HepG2 (cell line): ENCODE results near the gene VEGFA. TPM values are rescaled to one million over a fixed set of nuclear protein-coding genes. Genes with fewer than 3 reads are reported as not detected.

Experiments
- ATAC-seq: fragments of 200-7000 bp; cut with Tn5 transposase; 3 replicates; pipeline ENCODE4 v1.9.1; 2020; ENCODE audit warnings: mild to moderate bottlenecking, moderate library complexity
- BruUV-seq: library from RNA; stranded (reverse); fragments of 400-500 nt; replicated peaks from 2 replicates; lab custom pipeline; 2021; lab: Mats Ljungman, UMichigan
- CTCF ChIA-PET: fragments of 300-600 bp; formaldehyde crosslinking; extraction: SDS; loops from one replicate; lab custom pipeline; 2021; ENCODE audit warnings: low total read pairs, inconsistent platforms, low intra/inter-chr PET ratio; lab: Yijun Ruan, JAX
- POLR2A ChIA-PET: fragments of 350-600 bp; sonication (Branson Sonifier 250); formaldehyde crosslinking; loops from one replicate; lab custom pipeline; 2020; ENCODE audit warnings: antibody characterized with exemption, inconsistent platforms; lab: Yijun Ruan, JAX
- DNase-seq: peaks from one replicate; pipeline ENCODE4 v3.0.0-alpha.2; 2015; ENCODE audit warnings: low spot score
- FAIRE-seq: peaks from 3 replicates; lab custom pipeline; 2011; peaks lifted over from hg19 to GRCh38; lab: Jason Lieb, UNC
- H2AFZ ChIP-seq: one replicate; pipeline ENCODE4 v1.6.1; 2011; ENCODE audit warnings: low read length, inconsistent platforms
- H3K27ac ChIP-seq: fragments of 300-600 bp; 3 replicates; pipeline ENCODE4 v1.8.0; 2011; ENCODE audit warnings: mixed run types, mild to moderate bottlenecking, mixed read lengths, low read length, inconsistent platforms; ENCODE audit not compliant: insufficient read depth; ENCODE audit errors: extremely low read length
- H3K27me3 ChIP-seq, 2 experiments: fragments of 200-600 bp in 1 of 2; 2 replicates in 1 of 2; 3 replicates in 1 of 2; pipeline versions ENCODE4 v1.6.0 to v1.8.0; 2011; ENCODE audit warnings: low read length in 2 of 2, mild to moderate bottlenecking in 2 of 2, moderate library complexity in 2 of 2, inconsistent platforms in 1 of 2; ENCODE audit not compliant: insufficient read depth in 2 of 2, control insufficient read depth in 1 of 2
- H3K36me3 ChIP-seq, 2 experiments: fragments of 200-600 bp in 1 of 2; replicated peaks in 1 of 2; 2 replicates in 1 of 2; 3 replicates in 1 of 2; pipeline versions ENCODE4 v1.5.1 to v1.8.0; 2011; ENCODE audit warnings: low read length in 2 of 2, inconsistent platforms in 1 of 2; ENCODE audit not compliant: insufficient read depth in 2 of 2, control insufficient read depth in 1 of 2
- H3K4me1 ChIP-seq: 2 replicates; pipeline ENCODE4 v1.5.1; 2012; ENCODE audit warnings: low read length, inconsistent platforms; ENCODE audit not compliant: insufficient read depth
- H3K4me2 ChIP-seq: 2 replicates; pipeline ENCODE4 v1.6.0; 2011; ENCODE audit warnings: low read depth, low read length, inconsistent platforms
- H3K4me3 ChIP-seq, 3 experiments: fragments of 200-600 bp in 1 of 3; sonication (generic), shearing (Covaris generic) in 1 of 3; replicated peaks in 1 of 3; 2 replicates each; pipeline ENCODE4 v1.5.1; 2011 to 2016; ENCODE audit warnings: low read length in 3 of 3, inconsistent platforms in 2 of 3, low read depth in 2 of 3, mild to moderate bottlenecking in 2 of 3, control low read depth in 1 of 3, mixed read lengths in 1 of 3; ENCODE audit not compliant: insufficient read depth in 1 of 3
- H3K79me2 ChIP-seq: one replicate; pipeline ENCODE4 v1.6.1; 2011; ENCODE audit warnings: low read length, inconsistent platforms; ENCODE audit not compliant: insufficient read depth
- H3K9ac ChIP-seq: 2 replicates; pipeline ENCODE4 v1.6.0; 2011; ENCODE audit warnings: mild to moderate bottlenecking, low read depth, low read length, inconsistent platforms; ENCODE audit not compliant: insufficient read depth
- H3K9me3 ChIP-seq: 2 replicates; pipeline ENCODE4 v1.5.1; 2012; ENCODE audit warnings: mild to moderate bottlenecking, low read length
- H4K20me1 ChIP-seq: 2 replicates; pipeline ENCODE4 v1.6.0; 2011; ENCODE audit warnings: inconsistent platforms, mild to moderate bottlenecking, low read length, moderate library complexity; ENCODE audit not compliant: insufficient read depth
- ZFP37 ChIP-seq: sonication (generic); formaldehyde crosslinking; IDR thresholded peaks from 2 replicates; pipeline ENCODE4 v1.4.0; 2020; ENCODE audit warnings: missing genetic modification reagents, borderline replicate concordance
- ZNF24 ChIP-seq: fragments of 450-650 bp; IDR thresholded peaks from 2 replicates; pipeline ENCODE4 v1.6.1; 2017; ENCODE audit warnings: antibody characterized with exemption, mild to moderate bottlenecking
- ZNF766 ChIP-seq: sonication (generic); formaldehyde crosslinking; IDR thresholded peaks from 2 replicates; pipeline ENCODE4 v1.5.0; 2020; ENCODE audit warnings: missing genetic modification reagents, borderline replicate concordance
- WGBS: methylation state at CpG from one replicate; pipeline ENCODE4 v1.1.6; 2017; ENCODE audit warnings: low lambda C conversion rate; 5-methylcytosine and 5-hydroxymethylcytosine counted together
- in situ Hi-C: cut with HindIII; loops from 2 replicates; pipeline ENCODE4 v1.10.0; 2017; ENCODE audit warnings: low pct_unique_long_range_greater_than_20kb; ENCODE audit not compliant: extremely low pct_ligation_motif_present
- intact Hi-C: fragments of 100-400 bp; cut with micrococcal nuclease; formaldehyde crosslinking; loops from one replicate; pipeline ENCODE4 v1.10.0; 2022; ENCODE audit not compliant: unreplicated experiment
- polyA plus RNA-seq, 8 experiments: library from polyadenylated mRNA; depleted of rRNA in 3 of 8; stranded (reverse) in 7 of 8; unstranded in 1 of 8; fragments of >200 nt; fragmentation: Illumina TruSeq in 4 of 8; extraction: Trizol in 4 of 8; gene quantifications; 2 replicates each; pipeline versions ENCODE4 v1.2.1 to v1.2.3, GENCODE V29; 2011 to 2016; ENCODE audit warnings: low read depth in 4 of 8, missing spikeins in 1 of 8, mixed read lengths in 1 of 8; ENCODE audit not compliant: insufficient read depth in 1 of 8
- total RNA-seq, 5 experiments: library from RNA; depleted of rRNA; stranded (reverse); fragments of >200 nt; fragmentation: Illumina TruSeq; extraction: Trizol; gene quantifications; 2 replicates each; pipeline ENCODE4 v1.2.3, GENCODE V29; 2016; ENCODE audit warnings: low read depth in 1 of 5
- TF ChIP-seq, protein P1 (sequence below): sonication (generic); formaldehyde crosslinking; IDR thresholded peaks from 2 replicates; pipeline ENCODE4 v1.4.0; 2020; ENCODE audit warnings: mild to moderate bottlenecking, missing genetic modification reagents
- TF ChIP-seq, protein P2 (sequence below): sonication (generic); formaldehyde crosslinking; IDR thresholded peaks from 2 replicates; pipeline ENCODE4 v1.5.0; 2020; ENCODE audit warnings: missing genetic modification reagents
- TF ChIP-seq, protein P3 (sequence below): sonication (generic); formaldehyde crosslinking; IDR thresholded peaks from 2 replicates; pipeline ENCODE4 v1.5.1; 2020; ENCODE audit warnings: mild to moderate bottlenecking, missing genetic modification reagents, moderate library complexity
- TF ChIP-seq, protein P4 (sequence below): sonication (generic); formaldehyde crosslinking; IDR thresholded peaks from 2 replicates; pipeline ENCODE4 v1.8.0; 2022; ENCODE audit warnings: mild to moderate bottlenecking, missing genetic modification reagents, moderate library complexity

The VEGFA gene
- total and polyA plus RNA-seq, 2 of the 13 experiments (the other 11 are each of a cell fraction or from before 2014, with no cell fraction given), result 68.1 to 629 TPM

DNA sequence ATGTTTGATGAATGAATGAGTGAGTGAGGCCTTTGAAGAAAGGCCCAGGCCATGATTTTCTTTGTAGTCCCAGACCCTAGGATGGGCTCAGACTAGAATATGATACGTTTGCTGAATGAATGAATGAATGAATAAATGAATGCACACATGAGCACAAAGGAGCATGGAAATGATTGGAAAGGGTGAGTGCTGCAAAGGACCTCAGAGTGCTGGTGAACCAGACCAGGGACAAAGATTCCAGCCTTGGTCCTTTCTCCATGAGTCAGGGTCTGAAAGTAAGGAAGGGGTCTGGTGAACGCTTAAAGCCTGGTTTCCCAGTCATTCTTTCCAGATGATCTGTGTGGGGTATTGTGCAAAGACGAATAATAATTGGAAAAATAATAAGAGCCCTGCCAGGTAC lies 42.4 kb upstream of the VEGFA start:
- H3K79me2 ChIP-seq, result no peaks in the 10 kb centered on the region
- no peaks in the 10 kb centered on the region; a peak in 1 of 5 replicates for H3K27me3 ChIP-seq
- H3K4me3 ChIP-seq, result no peak overlapping the region
- H3K27ac ChIP-seq, result no peak overlapping the region
- FAIRE-seq, result no peak
- H3K4me1 ChIP-seq, result peaks cover 35% of the 10 kb centered on the region
- no peak for ATAC-seq
- no peaks in the 10 kb centered on the region for H4K20me1 ChIP-seq
- no peak overlapping the region for H2AFZ ChIP-seq
- H3K4me2 ChIP-seq, result no peak overlapping the region
- no peaks in the 10 kb centered on the region for H3K36me3 ChIP-seq
- ChIA-PET CTCF (no interaction called here), POLR2A (no interaction called here)
- TF ChIP-seq ZNF24 (0 out of 2 replicates have a peak, but pooled peaks have one; percentile 26), ZNF766 (no peak), ZFP37 (CRISPR knock-in tag) (no peak)
- TF ChIP-seq, protein P1, sequence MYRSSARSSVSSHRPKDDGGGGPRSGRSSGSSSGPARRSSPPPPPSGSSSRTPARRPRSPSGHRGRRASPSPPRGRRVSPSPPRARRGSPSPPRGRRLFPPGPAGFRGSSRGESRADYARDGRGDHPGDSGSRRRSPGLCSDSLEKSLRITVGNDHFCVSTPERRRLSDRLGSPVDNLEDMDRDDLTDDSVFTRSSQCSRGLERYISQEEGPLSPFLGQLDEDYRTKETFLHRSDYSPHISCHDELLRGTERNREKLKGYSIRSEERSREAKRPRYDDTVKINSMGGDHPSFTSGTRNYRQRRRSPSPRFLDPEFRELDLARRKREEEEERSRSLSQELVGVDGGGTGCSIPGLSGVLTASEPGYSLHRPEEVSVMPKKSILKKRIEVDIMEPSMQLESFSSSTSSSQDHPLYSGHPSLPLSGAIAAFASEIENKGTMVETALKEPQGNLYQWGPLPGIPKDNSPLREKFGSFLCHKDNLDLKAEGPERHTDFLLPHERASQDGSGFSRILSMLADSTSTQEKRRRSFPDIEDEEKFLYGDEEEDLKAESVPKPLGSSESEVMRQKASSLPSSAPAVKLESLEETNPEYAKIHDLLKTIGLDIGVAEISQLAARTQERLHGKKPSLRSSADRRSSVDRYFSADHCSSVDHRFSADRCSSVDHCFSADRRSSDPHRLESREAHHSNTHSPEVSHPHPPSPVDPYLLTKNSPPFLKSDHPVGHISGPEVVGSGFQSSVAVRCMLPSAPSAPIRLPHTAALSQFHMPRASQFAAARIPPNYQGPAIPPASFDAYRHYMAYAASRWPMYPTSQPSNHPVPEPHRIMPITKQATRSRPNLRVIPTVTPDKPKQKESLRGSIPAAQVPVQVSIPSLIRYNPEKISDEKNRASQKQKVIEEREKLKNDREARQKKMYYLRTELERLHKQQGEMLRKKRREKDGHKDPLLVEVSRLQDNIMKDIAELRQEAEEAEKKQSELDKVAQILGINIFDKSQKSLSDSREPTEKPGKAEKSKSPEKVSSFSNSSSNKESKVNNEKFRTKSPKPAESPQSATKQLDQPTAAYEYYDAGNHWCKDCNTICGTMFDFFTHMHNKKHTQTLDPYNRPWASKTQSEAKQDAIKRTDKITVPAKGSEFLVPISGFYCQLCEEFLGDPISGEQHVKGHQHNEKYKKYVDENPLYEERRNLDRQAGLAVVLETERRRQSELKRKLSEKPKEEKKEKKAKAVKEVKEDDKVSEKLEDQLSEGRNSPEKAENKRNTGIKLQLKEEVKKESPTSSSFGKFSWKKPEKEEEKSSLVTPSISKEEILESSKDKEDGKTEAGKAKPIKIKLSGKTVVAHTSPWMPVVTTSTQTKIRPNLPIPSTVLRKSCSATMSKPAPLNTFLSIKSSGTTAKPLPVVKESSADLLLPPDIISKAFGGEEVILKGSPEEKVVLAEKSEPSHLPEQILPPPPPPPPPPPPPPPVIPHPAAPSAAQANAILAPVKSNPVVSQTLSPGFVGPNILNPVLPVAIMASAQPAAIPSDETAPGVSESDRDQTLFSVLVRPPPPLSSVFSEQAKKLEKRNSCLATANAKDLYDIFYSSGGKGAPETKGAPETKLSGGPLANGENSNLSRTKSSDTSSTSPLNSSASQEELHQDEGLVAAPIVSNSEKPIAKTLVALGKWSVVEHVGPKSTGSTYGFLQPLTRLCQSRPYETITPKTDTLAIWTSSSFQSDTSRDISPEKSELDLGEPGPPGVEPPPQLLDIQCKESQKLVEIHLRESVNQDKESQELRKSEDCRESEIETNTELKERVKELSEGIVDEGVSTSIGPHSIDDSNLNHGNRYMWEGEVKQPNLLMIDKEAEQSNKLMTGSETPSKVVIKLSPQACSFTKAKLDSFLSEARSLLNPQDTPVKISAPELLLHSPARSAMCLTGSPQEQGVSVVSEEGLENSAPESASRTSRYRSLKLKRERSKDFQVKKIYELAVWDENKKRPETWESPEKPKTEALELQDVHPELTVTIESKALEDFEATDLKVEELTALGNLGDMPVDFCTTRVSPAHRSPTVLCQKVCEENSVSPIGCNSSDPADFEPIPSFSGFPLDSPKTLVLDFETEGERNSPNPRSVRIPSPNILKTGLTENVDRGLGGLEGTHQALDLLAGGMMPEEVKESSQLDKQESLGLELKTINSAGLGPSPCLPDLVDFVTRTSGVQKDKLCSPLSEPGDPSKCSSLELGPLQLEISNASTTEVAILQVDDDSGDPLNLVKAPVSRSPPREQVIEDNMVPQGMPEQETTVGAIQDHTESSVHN (CRISPR knock-in tag), result no peak
- TF ChIP-seq, protein P2, sequence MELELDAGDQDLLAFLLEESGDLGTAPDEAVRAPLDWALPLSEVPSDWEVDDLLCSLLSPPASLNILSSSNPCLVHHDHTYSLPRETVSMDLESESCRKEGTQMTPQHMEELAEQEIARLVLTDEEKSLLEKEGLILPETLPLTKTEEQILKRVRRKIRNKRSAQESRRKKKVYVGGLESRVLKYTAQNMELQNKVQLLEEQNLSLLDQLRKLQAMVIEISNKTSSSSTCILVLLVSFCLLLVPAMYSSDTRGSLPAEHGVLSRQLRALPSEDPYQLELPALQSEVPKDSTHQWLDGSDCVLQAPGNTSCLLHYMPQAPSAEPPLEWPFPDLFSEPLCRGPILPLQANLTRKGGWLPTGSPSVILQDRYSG (CRISPR knock-in tag), result no peak
- TF ChIP-seq, protein P3, sequence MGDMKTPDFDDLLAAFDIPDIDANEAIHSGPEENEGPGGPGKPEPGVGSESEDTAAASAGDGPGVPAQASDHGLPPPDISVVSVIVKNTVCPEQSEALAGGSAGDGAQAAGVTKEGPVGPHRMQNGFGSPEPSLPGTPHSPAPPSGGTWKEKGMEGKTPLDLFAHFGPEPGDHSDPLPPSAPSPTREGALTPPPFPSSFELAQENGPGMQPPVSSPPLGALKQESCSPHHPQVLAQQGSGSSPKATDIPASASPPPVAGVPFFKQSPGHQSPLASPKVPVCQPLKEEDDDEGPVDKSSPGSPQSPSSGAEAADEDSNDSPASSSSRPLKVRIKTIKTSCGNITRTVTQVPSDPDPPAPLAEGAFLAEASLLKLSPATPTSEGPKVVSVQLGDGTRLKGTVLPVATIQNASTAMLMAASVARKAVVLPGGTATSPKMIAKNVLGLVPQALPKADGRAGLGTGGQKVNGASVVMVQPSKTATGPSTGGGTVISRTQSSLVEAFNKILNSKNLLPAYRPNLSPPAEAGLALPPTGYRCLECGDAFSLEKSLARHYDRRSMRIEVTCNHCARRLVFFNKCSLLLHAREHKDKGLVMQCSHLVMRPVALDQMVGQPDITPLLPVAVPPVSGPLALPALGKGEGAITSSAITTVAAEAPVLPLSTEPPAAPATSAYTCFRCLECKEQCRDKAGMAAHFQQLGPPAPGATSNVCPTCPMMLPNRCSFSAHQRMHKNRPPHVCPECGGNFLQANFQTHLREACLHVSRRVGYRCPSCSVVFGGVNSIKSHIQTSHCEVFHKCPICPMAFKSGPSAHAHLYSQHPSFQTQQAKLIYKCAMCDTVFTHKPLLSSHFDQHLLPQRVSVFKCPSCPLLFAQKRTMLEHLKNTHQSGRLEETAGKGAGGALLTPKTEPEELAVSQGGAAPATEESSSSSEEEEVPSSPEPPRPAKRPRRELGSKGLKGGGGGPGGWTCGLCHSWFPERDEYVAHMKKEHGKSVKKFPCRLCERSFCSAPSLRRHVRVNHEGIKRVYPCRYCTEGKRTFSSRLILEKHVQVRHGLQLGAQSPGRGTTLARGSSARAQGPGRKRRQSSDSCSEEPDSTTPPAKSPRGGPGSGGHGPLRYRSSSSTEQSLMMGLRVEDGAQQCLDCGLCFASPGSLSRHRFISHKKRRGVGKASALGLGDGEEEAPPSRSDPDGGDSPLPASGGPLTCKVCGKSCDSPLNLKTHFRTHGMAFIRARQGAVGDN (CRISPR knock-in tag), result no peak
- TF ChIP-seq, protein P4, sequence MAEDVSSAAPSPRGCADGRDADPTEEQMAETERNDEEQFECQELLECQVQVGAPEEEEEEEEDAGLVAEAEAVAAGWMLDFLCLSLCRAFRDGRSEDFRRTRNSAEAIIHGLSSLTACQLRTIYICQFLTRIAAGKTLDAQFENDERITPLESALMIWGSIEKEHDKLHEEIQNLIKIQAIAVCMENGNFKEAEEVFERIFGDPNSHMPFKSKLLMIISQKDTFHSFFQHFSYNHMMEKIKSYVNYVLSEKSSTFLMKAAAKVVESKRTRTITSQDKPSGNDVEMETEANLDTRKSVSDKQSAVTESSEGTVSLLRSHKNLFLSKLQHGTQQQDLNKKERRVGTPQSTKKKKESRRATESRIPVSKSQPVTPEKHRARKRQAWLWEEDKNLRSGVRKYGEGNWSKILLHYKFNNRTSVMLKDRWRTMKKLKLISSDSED, result no peak
- intact Hi-C loops (no loop called here), in situ Hi-C loops (no loop called here)
- BruUV-seq, result no TSS peak
- H3K9me3 ChIP-seq, result no peaks in the 10 kb centered on the region
- H3K9ac ChIP-seq, result no peak overlapping the region
- WGBS, result 30% methylated on average over 3 of the region's 3 CpGs
- DNase-seq, result no peak
